Colonic mucosa (tissue), 4 donors: ENCODE results near the gene MFSD6. TPM values are rescaled to one million over a fixed set of nuclear protein-coding genes. Genes with fewer than 3 reads are reported as not detected.

ENCODE experiments used
- DNase-seq: peaks from one replicate; pipeline ENCODE4 v3.0.0-alpha.2; 2020
- H3K27ac ChIP-seq: fragments of 200-600 bp; one replicate; pipeline ENCODE4 v1.8.0; 2021
- H3K27me3 ChIP-seq: fragments of 200-600 bp; one replicate; pipeline ENCODE4 v1.8.0; 2021
- H3K36me3 ChIP-seq: fragments of 200-600 bp; one replicate; pipeline ENCODE4 v1.8.0; 2021
- H3K4me1 ChIP-seq: fragments of 200-600 bp; one replicate; pipeline ENCODE4 v1.8.0; 2021; ENCODE audit warnings: mild to moderate bottlenecking
- H3K4me3 ChIP-seq: fragments of 200-600 bp; one replicate; pipeline ENCODE4 v1.8.0; 2021
- H3K9ac ChIP-seq, 2 donors: one replicate each; pipeline ENCODE4 v1.7.0; 2013; ENCODE audit warnings: control low read depth in 2 of 2, low read depth in 2 of 2, low read length in 2 of 2
- H3K9me3 ChIP-seq: fragments of 200-600 bp; one replicate; pipeline ENCODE4 v1.8.0; 2021
- CTCF ChIP-seq: fragments of 200-600 bp; IDR thresholded peaks from one replicate; pipeline ENCODE4 v1.8.0; 2022; ENCODE audit warnings: antibody characterized with exemption, mild to moderate bottlenecking
- intact Hi-C: fragments of 100-400 bp; cut with DNase I; formaldehyde crosslinking; loops from one replicate; pipeline ENCODE4 v1.14.1; 2022
- total RNA-seq, 2 donors: library from RNA; stranded (reverse); fragmentation: NEBNext Ultra II Directional in 1 of 2; extraction: Animal tissue kit (Norgen Biotek cat#: 25700) in 1 of 2; gene quantifications; one replicate each; pipeline ENCODE4 v1.2.1, GENCODE V29; 2021
- donor health status: healthy.
- donor health status: DM: no; HTN: no; CAD: no.
- donor health status: DM: no; HTN: no; CAD: no.

The MFSD6 gene
- total RNA-seq, 2 donors from 2014 or later = 60.9 to 83.3 TPM

DNA sequence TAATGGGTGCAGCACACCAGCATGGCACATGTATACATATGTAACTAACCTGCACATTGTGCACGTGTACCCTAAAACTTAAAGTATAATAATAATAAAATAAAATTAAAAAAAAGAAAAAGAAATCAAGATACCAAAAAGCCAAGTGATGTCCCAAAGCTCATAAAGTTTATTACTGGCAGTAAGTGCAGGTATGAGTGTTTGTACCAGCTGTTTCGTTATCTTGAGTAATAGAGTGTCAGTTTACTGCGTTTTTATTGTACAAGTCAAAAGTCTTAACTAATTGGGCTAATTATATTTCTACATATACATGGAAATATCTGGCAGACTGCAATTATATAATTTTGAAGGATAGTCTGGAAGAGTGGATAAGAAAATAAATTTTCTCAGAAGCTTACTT, 41.8 kb downstream of the MFSD6 start:
- Histone ChIP-seq H3K36me3 (no peaks in the 10 kb centered on the region), H3K4me3 (no peak overlapping the region), H3K27me3 (no peaks in the 10 kb centered on the region), H3K9ac (no peak overlapping the region), H3K4me1 (no peaks in the 10 kb centered on the region), H3K27ac (no peak overlapping the region), H3K9me3 (no peaks in the 10 kb centered on the region)
- DNase-seq = no peak
- TF ChIP-seq CTCF = no peak
- intact Hi-C loops = no loop called here

DNA sequence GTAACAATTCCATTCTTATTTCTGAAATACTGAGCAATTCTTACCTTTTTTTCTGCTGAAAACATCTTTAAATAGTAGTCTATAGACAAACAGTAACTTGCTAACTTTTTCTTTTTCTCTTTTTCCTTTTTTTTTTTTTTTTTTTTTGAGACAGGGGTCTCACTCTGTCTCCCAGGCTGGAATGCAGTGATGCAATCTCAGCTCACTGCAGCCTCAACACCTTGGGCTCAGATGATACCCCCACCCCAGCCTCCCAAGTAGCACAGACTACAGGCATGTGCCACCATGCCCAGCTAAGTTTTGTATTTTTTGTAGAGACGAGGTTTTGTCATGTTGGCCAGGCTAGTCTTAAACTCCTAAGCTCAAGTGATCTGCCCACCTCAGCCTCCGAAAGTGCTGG, 42.2 kb downstream of the MFSD6 start:
- Histone ChIP-seq H3K9ac (no peak overlapping the region), H3K9me3 (no peaks in the 10 kb centered on the region), H3K4me1 (no peaks in the 10 kb centered on the region), H3K36me3 (no peaks in the 10 kb centered on the region), H3K4me3 (no peak overlapping the region), H3K27me3 (no peaks in the 10 kb centered on the region), H3K27ac (no peak overlapping the region)
- DNase-seq = no peak
- no peak for TF ChIP-seq CTCF
- intact Hi-C loops = no loop called here

GRCh38 chr2:190451561-190452176, 43.5 kb downstream of the MFSD6 start:
- TF ChIP-seq CTCF = no peak

GRCh38 chr2:190452433-190452832, 44.3 kb downstream of the MFSD6 start:
- DNase-seq = no peak
- intact Hi-C loops = no loop called here
- Histone ChIP-seq H3K27me3 (no peaks in the 10 kb centered on the region), H3K9ac (no peak overlapping the region), H3K4me1 (no peaks in the 10 kb centered on the region), H3K27ac (no peak overlapping the region), H3K4me3 (no peak overlapping the region), H3K36me3 (no peaks in the 10 kb centered on the region), H3K9me3 (no peaks in the 10 kb centered on the region)
- TF ChIP-seq CTCF = no peak

More at GRCh38 chr2:190451561-190452176, 43.5 kb downstream of the MFSD6 start:
- Histone ChIP-seq H3K9ac (no peak overlapping the region), H3K4me1 (no peaks in the 10 kb centered on the region), H3K4me3 (no peak overlapping the region), H3K9me3 (no peaks in the 10 kb centered on the region), H3K27me3 (no peaks in the 10 kb centered on the region), H3K36me3 (no peaks in the 10 kb centered on the region), H3K27ac (no peak overlapping the region)
- no peak for DNase-seq
- intact Hi-C loops = no loop called here

DNA sequence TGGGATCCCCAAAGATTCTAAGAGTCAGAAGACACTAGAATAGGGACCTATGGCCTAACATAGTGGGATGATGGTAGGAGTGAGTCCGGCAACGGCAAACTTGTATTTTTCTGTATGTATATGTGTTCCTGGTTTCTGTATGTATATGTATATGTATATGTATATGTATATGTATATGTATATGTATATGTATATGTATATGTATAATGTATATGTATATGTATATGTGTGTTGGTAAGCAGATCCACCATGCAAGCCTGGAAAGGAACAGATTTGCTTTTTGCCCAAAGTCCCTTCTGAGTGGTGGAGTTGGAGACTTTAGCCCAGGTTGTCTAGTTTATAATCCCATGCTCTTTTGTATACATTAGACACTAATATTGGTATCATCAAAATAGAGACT, 46.6 kb downstream of the MFSD6 start:
- H3K9ac ChIP-seq = no peak overlapping the region
- DNase-seq = no peak
- TF ChIP-seq CTCF = no peak
- no peaks in the 10 kb centered on the region for H3K36me3 ChIP-seq
- H3K4me1 ChIP-seq = no peaks in the 10 kb centered on the region
- intact Hi-C loops = no loop called here
- H3K27ac ChIP-seq = no peak overlapping the region
- H3K4me3 ChIP-seq = no peak overlapping the region
- H3K9me3 ChIP-seq = no peaks in the 10 kb centered on the region
- H3K27me3 ChIP-seq = no peaks in the 10 kb centered on the region
